PC-9 (cell line): ENCODE measurements around the gene HIBADH.

ENCODE experiments used
- CTCF ChIP-seq: fragments of 200-600 bp; sonication (generic); conservative IDR thresholded peaks from 2 replicates; pipeline ENCODE4 v1.6.1; 2017; ENCODE audit warnings: mixed run types, antibody characterized with exemption, mild to moderate bottlenecking, moderate library complexity
- EZH2 ChIP-seq: fragments of 200-600 bp; sonication (generic); IDR thresholded peaks from 2 replicates; pipeline ENCODE4 v1.8.0; 2017; ENCODE audit warnings: antibody characterized with exemption, low read depth

GRCh38 chr7:27593226-27593625 lies 69.5 kb downstream of the HIBADH start:
- TF ChIP-seq CTCF (no peak), EZH2 (no peak)
